Mesodermal cell (in vitro differentiated cells): ENCODE measurements around the gene LPAR3.

Experiments
- H3K27ac ChIP-seq: 2 replicates; pipeline ENCODE4 v1.7.0; 2013; ENCODE audit warnings: mild to moderate bottlenecking, low read depth, low read length, moderate library complexity; ENCODE audit not compliant: severe bottlenecking
- H3K36me3 ChIP-seq: 2 replicates; pipeline ENCODE4 v1.7.1; 2013; ENCODE audit warnings: mild to moderate bottlenecking, low read length, moderate library complexity; ENCODE audit not compliant: control insufficient read depth, insufficient read depth
- H3K4me1 ChIP-seq: one replicate; pipeline ENCODE4 v1.7.1; 2013; ENCODE audit warnings: mild to moderate bottlenecking, low read length; ENCODE audit not compliant: insufficient read depth, control insufficient read depth, poor library complexity, severe bottlenecking
- H3K4me3 ChIP-seq: 2 replicates; pipeline ENCODE4 v1.7.0; 2013; ENCODE audit warnings: low read length, control low read depth, mild to moderate bottlenecking; ENCODE audit not compliant: insufficient read depth, poor library complexity, severe bottlenecking; ENCODE audit errors: extremely low read depth
- H3K9me3 ChIP-seq: 2 replicates; pipeline ENCODE4 v1.7.1; 2013; ENCODE audit warnings: mild to moderate bottlenecking, low read length, moderate library complexity; ENCODE audit not compliant: control insufficient read depth
- WGBS, 2 experiments: methylation state at CpG; one replicate each; pipeline ENCODE4 v1.1.5; 2013; ENCODE audit warnings: missing lambda C conversion rate in 2 of 2; ENCODE audit not compliant: insufficient coverage in 2 of 2; 5-methylcytosine and 5-hydroxymethylcytosine counted together

Gene LPAR3

DNA sequence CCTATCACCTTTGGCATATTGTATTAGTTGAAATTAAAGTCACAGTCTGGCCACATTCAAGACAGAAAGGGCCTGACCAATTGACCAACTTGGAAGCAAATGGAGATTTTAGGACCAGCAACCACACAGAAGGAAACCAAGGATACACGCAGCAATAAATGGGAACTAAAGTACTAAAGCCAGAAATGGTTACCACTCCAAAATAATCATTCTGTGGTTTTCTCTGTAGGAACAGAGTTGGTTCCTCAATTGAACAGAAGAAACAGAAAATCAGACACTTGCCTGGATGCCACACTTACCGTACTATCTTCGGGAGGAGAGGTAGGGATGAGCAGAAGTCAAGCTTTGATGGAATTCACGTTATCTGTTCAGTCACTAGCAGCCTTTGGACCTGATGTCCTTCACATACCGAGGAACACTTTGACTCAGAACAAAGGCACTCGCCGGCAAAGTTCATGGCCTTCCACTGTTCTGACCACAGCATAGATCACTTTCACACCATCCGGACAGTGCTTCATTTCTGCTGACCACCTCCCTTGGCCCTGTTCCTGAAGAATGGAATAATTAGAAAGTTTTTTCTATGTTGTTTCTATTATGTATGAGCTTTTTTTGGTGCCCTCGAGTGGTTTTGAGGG lies 96.9 kb downstream of the LPAR3 start:
- no peaks in the 10 kb centered on the region for H3K36me3 ChIP-seq
- 90 to 98% methylated on average over 7 of the region's 9 CpGs for WGBS, 2 experiments
- H3K4me3 ChIP-seq = no peak overlapping the region
- H3K9me3 ChIP-seq = no peaks in the 10 kb centered on the region
- no peak overlapping the region for H3K27ac ChIP-seq
- no peaks in the 10 kb centered on the region for H3K4me1 ChIP-seq

DNA sequence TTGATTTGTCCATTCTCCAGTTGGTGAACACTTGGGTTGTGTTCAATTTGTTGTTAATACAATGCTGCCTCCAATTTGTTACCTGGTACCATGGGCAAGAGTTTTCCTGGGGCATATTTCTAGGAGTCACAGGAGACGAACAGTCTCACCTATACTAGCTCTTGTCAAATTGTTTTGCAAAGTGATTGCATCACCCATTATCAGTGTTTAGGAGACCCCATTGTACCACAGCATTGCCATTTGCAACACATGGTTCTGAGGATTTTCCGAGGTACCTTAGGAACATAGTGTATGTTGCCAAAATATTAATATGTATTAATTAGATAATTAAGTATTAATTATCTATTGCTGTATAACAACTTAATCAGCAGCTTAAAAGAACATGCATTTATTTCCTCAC lies 97.8 kb downstream of the LPAR3 start:
- Histone ChIP-seq H3K36me3 (no peaks in the 10 kb centered on the region), H3K9me3 (no peaks in the 10 kb centered on the region), H3K27ac (no peak overlapping the region), H3K4me1 (no peaks in the 10 kb centered on the region), H3K4me3 (no peak overlapping the region)
- WGBS, 2 experiments = 60 to 100% methylated on average over 1 of the region's 2 CpGs

DNA sequence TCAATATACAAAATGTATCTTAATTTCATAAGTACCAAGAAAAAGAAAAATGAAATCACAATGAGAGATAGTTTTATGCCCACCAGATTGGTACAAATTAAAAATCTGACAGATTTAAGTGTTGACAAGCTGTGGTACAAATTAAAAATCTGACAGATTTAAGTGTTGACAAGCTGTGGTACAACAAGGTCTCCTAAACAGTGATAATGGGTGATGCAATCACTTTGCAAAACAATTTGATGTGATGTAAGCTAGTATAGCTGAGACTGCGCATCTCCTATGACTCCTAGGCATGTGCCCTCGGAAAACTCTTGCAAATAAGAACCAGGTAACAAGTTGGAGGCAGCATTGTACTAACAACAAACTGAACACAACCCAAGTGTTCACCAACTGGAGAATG lies 100.6 kb downstream of the LPAR3 start:
- H3K27ac ChIP-seq = no peak overlapping the region
- no peaks in the 10 kb centered on the region for H3K9me3 ChIP-seq
- H3K4me3 ChIP-seq = no peak overlapping the region
- no peaks in the 10 kb centered on the region for H3K36me3 ChIP-seq
- WGBS, 2 experiments = no CpG with 5 or more reads among the region's 2 CpGs
- no peaks in the 10 kb centered on the region for H3K4me1 ChIP-seq

DNA sequence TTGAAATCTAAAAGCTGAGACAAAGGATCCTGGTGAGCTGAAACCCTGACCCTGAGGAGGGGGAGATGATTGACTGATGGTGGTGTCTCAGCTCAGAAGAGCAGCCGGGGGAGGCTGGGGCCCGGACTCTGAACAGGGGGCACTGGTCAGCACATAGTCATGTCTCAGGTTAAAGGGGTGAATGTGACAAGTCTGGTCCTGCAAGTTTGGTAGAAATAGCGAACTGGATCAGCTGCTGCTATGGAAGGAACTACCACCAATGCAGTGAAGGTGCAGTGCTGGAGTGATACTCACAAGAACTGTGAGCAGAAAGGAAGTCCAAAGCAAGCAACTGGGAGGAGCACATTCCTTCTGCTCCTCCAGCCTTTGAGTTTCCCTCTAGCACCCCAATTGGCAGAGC lies 104.0 kb downstream of the LPAR3 start:
- 74 to 84% methylated on average over 3 of the region's 3 CpGs for WGBS, 2 experiments
- H3K9me3 ChIP-seq = no peaks in the 10 kb centered on the region
- no peak overlapping the region for H3K27ac ChIP-seq
- H3K4me3 ChIP-seq = no peak overlapping the region
- no peaks in the 10 kb centered on the region for H3K36me3 ChIP-seq
- no peaks in the 10 kb centered on the region for H3K4me1 ChIP-seq

DNA sequence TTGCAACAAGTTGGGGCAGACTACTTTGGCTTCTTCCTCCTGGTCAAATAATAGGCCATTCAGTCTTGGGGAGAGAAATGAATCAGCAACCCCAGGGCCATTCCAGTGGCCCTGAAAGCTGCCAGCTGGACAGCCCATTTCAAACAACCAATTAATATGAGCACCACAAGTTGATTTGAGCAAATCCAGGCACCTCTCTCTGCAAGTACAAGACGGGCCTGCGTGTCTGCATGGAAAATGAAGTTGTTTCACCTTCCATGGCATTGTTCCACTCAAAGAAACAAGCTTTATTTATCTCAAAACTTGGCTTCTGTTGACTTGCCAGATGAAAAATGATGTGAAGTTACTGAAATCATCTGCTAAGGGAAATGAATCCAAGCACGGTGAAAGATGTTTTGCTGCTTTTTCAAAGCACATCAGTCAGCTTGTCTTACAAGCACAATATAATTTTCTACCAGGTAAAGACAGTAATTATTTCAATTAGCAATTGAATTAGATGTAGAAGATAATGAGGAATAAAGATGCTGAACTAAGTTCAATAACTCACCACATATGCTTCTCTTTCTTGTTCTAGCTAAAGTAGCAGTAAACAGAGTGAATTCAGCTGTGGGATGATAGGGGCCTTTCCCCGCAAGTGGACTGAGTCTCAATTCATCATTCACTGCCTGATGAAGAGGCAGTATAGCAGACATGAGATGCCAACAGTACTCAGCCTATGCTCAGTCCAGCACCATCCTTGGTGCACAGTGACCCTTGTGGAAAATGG lies 107.6 kb downstream of the LPAR3 start:
- Histone ChIP-seq H3K4me1 (no peaks in the 10 kb centered on the region), H3K27ac (no peak overlapping the region), H3K9me3 (no peaks in the 10 kb centered on the region), H3K4me3 (no peak overlapping the region), H3K36me3 (no peaks in the 10 kb centered on the region)
- WGBS, 2 experiments = 86 to 100% methylated on average over 1 of the region's 4 CpGs

DNA sequence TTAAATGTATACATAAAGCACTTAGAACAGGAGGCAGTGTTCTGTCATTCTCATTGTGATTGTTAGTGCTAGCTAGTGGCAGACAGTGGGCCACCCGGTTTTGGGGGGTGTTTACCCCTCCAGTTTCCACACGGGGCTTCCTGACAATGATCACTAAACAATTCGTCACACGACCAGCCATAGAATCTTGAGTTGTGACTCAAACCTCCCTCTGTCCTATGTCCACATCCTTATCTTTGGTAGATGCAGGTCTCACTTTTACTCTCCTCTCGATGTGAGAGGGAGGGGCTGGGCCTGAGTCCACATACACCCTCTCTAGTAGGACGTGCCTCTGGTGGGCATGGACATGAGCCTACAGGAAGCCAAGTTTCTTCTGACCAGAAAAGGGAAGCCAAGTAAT lies 110.1 kb downstream of the LPAR3 start:
- 82 to 91% methylated on average over 4 to 6 of the region's 6 CpGs for WGBS, 2 experiments
- no peaks in the 10 kb centered on the region for H3K36me3 ChIP-seq
- no peak overlapping the region for H3K4me3 ChIP-seq
- no peaks in the 10 kb centered on the region for H3K4me1 ChIP-seq
- H3K27ac ChIP-seq = no peak overlapping the region
- H3K9me3 ChIP-seq = no peaks in the 10 kb centered on the region

DNA sequence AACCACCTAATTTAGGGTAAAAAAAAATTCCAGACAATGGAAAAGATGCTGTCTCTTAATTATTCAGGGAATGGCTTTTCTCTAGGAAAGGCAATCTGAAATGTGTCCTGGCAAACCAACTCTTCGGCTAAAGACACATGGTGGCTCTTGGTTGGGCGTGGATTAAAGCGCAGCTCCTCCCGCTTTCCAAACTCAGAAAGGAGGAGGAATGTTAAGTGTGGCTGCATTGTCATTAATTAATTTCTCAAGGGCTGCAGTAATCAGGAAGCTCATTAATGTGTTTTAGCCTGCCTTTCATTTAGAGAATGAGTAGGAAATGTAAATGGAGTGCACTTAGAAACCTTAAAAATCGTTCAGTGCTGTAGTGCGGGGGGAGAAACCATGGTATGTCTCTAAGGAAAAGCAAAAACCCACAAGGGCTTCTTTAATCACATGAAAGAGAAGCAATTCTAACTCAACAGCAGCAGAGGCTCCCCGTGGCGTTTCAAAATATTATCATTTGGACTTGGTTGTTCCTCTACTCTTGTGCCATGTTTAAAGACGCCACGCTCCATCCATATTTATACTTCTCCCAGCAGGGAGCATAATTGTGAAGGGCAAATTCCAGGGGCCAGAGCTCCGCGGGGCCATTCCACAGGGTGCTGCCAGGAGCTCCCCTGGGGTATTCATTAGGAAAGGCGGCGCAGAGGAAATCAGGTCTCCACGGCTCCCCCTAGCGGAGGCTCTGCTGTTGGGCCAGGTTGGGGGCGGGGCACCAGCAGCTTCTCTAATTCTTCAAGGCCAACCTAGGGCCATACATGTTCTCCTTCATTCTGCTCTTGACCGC lies 110.8 kb downstream of the LPAR3 start:
- Histone ChIP-seq H3K4me1 (no peaks in the 10 kb centered on the region), H3K4me3 (no peak overlapping the region), H3K36me3 (no peaks in the 10 kb centered on the region), H3K9me3 (no peaks in the 10 kb centered on the region), H3K27ac (no peak overlapping the region)
- 68 to 76% methylated on average over 9 to 10 of the region's 18 CpGs for WGBS, 2 experiments

DNA sequence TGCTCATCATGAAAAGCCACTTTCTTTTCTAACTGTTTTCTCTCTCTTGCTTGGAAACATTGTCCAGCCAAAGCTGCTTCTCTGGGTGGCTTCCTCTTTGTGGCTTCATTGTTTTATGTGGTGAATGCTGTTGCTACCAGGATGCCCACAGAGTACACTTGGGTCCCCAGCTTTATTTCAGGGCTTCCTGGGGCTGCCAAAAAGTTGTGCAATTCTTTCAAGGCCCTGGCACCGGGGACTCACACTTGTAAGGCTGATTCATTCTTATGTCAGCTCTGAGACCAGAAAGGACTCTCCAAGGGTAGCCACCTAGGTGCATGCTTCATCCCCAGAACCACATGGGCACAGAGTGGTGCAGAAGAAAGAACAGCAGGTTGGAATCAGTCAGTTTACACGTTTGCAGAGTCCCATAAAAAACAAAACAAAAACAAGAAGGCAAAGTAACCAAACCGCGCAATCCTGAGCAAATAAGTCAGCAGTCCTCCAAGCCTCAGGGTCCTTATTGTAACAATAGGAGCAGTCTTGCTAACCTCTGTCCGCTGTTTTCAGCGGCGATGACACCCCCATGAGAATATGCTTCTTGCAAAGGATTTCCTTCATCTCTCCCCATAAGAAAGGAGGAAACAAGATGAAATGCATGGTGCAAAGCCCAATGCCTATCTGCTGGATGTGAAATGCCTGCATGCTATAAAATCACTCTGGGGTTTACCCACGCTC lies 112.8 kb downstream of the LPAR3 start:
- 71 to 96% methylated on average over 4 to 7 of the region's 8 CpGs for WGBS, 2 experiments
- H3K4me3 ChIP-seq = no peak overlapping the region

DNA sequence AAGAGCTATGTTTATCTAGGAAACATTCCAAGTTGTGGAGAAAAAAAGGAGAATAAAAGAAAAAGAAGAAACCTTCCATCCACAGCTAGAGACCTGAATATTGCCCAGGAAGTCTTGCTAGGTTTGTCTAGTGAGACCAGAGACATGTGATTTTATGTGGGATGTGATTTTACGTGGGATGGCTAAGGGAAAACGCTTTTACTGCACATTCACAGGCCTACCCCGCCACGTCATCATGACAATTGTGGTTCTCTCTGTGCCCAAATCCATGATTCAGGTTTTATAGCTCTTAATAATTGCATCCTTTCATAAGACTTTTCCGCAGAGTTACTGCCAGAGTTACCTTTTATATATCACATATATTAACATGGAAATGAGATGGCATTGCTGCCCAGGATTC lies 116.4 kb downstream of the LPAR3 start:
- Histone ChIP-seq H3K27ac (no peak overlapping the region), H3K9me3 (no peaks in the 10 kb centered on the region), H3K36me3 (no peaks in the 10 kb centered on the region), H3K4me1 (no peaks in the 10 kb centered on the region), H3K4me3 (no peak overlapping the region)
- WGBS, 2 experiments = 83 to 85% methylated on average over 4 of the region's 5 CpGs

More for the DNA sequence above, 112.8 kb downstream of the LPAR3 start:
- Histone ChIP-seq H3K27ac (no peak overlapping the region), H3K9me3 (no peaks in the 10 kb centered on the region), H3K4me1 (no peaks in the 10 kb centered on the region), H3K36me3 (no peaks in the 10 kb centered on the region)

DNA sequence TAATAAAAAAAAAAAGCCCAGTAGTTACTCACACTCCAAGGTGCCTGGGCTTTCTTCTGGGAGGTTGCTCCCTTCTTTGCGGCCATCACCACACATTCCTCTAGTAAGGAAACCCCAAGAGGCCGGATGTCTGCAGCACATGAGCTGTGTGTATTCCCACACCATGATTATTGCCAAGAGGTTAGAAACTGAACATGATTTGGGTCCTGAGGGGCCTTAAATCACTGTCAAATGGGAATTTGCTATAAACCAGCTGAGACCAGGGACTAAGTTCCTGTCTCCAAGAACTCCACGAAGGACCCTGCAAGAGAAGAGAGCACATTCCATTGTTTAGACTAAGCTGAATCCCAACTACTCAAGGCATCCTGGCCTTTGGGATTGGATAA lies 117.5 kb downstream of the LPAR3 start:
- Histone ChIP-seq H3K36me3 (no peaks in the 10 kb centered on the region), H3K4me1 (no peaks in the 10 kb centered on the region), H3K9me3 (no peaks in the 10 kb centered on the region), H3K27ac (no peak overlapping the region), H3K4me3 (no peak overlapping the region)
- 89 to 92% methylated on average over 1 to 2 of the region's 3 CpGs for WGBS, 2 experiments
